HEK293 (cell line): ENCODE data around the gene R3HDM2.

Source experiments
- GLI4 ChIP-seq: fragments of 450-650 bp; formaldehyde crosslinking; IDR thresholded peaks from 2 replicates; pipeline ENCODE4 v1.5.1; 2016; ENCODE audit warnings: missing biosample characterization, missing genetic modification characterization
- IKZF3 ChIP-seq: fragments of 450-650 bp; IDR thresholded peaks from 2 replicates; pipeline ENCODE4 v1.5.0; 2018; ENCODE audit warnings: missing biosample characterization, mild to moderate bottlenecking, missing genetic modification characterization, moderate library complexity
- KLF7 ChIP-seq: fragments of 450-650 bp; formaldehyde crosslinking; IDR thresholded peaks from 2 replicates; pipeline ENCODE4 v1.5.1; 2016; ENCODE audit warnings: missing biosample characterization, missing genetic modification characterization, borderline replicate concordance
- MEIS1 ChIP-seq: sonication (generic); formaldehyde crosslinking; IDR thresholded peaks from 2 replicates; pipeline ENCODE4 v1.8.1; 2022; ENCODE audit warnings: missing genetic modification reagents, mild to moderate bottlenecking, borderline replicate concordance
- SCRT1 ChIP-seq: fragments of 450-650 bp; formaldehyde crosslinking; IDR thresholded peaks from 2 replicates; pipeline ENCODE4 v1.5.1; 2016; ENCODE audit warnings: missing biosample characterization, missing genetic modification characterization, borderline replicate concordance
- SP3 ChIP-seq: fragments of 450-650 bp; formaldehyde crosslinking; IDR thresholded peaks from 2 replicates; pipeline ENCODE4 v1.5.1; 2016; ENCODE audit warnings: missing biosample characterization, missing genetic modification characterization
- ZFP69B ChIP-seq: fragments of 450-650 bp; formaldehyde crosslinking; IDR thresholded peaks from 2 replicates; pipeline ENCODE4 v1.5.1; 2016; ENCODE audit warnings: missing biosample characterization, missing genetic modification characterization
- ZIC2 ChIP-seq: fragments of 450-650 bp; formaldehyde crosslinking; IDR thresholded peaks from 2 replicates; pipeline ENCODE4 v1.5.1; 2016; ENCODE audit warnings: missing biosample characterization, missing genetic modification characterization
- ZNF10 ChIP-seq: fragments of 450-650 bp; formaldehyde crosslinking; IDR thresholded peaks from 2 replicates; pipeline ENCODE4 v1.5.1; 2017; ENCODE audit warnings: missing biosample characterization, missing genetic modification characterization
- ZNF211 ChIP-seq: fragments of 450-650 bp; formaldehyde crosslinking; IDR thresholded peaks from 2 replicates; pipeline ENCODE4 v1.5.1; 2016; ENCODE audit warnings: low read depth, missing biosample characterization, missing genetic modification characterization
- ZNF274 ChIP-seq, 2 experiments: fragments of 200-500 bp in 1 of 2; fragments of 450-650 bp in 1 of 2; sonication (Bioruptor generic) in 1 of 2; formaldehyde crosslinking in 1 of 2; IDR thresholded peaks; 2 replicates each; pipeline versions ENCODE4 v1.5.1 to v1.6.1; 2014 to 2016; ENCODE audit warnings: borderline replicate concordance in 1 of 2, inconsistent platforms in 1 of 2, low read length in 1 of 2, missing biosample characterization in 1 of 2, missing genetic modification characterization in 1 of 2
- ZNF292 ChIP-seq: fragments of 450-650 bp; formaldehyde crosslinking; IDR thresholded peaks from 2 replicates; pipeline ENCODE4 v1.5.1; 2016; ENCODE audit warnings: low read depth, missing biosample characterization, missing genetic modification characterization, borderline replicate concordance
- ZNF341 ChIP-seq: fragments of 450-650 bp; formaldehyde crosslinking; IDR thresholded peaks from 2 replicates; pipeline ENCODE4; 2016; ENCODE audit warnings: low read depth, missing biosample characterization, missing genetic modification characterization
- ZNF391 ChIP-seq: fragments of 450-650 bp; formaldehyde crosslinking; IDR thresholded peaks from 2 replicates; pipeline ENCODE4 v1.5.1; 2016; ENCODE audit warnings: low read depth, missing biosample characterization, missing genetic modification characterization, borderline replicate concordance
- ZNF394 ChIP-seq: fragments of 450-650 bp; formaldehyde crosslinking; IDR thresholded peaks from 2 replicates; pipeline ENCODE4 v1.5.1; 2016; ENCODE audit warnings: missing biosample characterization, missing genetic modification characterization, mild to moderate bottlenecking, moderate library complexity, borderline replicate concordance
- ZNF473 ChIP-seq: fragments of 450-650 bp; formaldehyde crosslinking; IDR thresholded peaks from 2 replicates; pipeline ENCODE4 v1.5.1; 2017; ENCODE audit warnings: missing biosample characterization, missing genetic modification characterization
- ZNF48 ChIP-seq: fragments of 450-650 bp; formaldehyde crosslinking; IDR thresholded peaks from 2 replicates; pipeline ENCODE4 v1.5.1; 2016; ENCODE audit warnings: missing biosample characterization, missing genetic modification characterization
- ZNF501 ChIP-seq: fragments of 450-650 bp; formaldehyde crosslinking; IDR thresholded peaks from 2 replicates; pipeline ENCODE4 v1.5.1; 2016; ENCODE audit warnings: missing biosample characterization, missing genetic modification characterization
- ZNF510 ChIP-seq: fragments of 450-650 bp; formaldehyde crosslinking; IDR thresholded peaks from 2 replicates; pipeline ENCODE4 v1.5.1; 2018; ENCODE audit warnings: mild to moderate bottlenecking, missing genetic modification characterization, missing biosample characterization; ENCODE audit not compliant: insufficient replicate concordance
- ZNF544 ChIP-seq: fragments of 450-650 bp; formaldehyde crosslinking; IDR thresholded peaks from 2 replicates; pipeline ENCODE4 v1.5.0; 2017; ENCODE audit warnings: missing biosample characterization, missing genetic modification characterization
- ZNF548 ChIP-seq: fragments of 450-650 bp; formaldehyde crosslinking; IDR thresholded peaks from 2 replicates; pipeline ENCODE4 v1.5.1; 2016; ENCODE audit warnings: missing biosample characterization, missing genetic modification characterization
- ZNF558 ChIP-seq: fragments of 450-650 bp; formaldehyde crosslinking; IDR thresholded peaks from 2 replicates; pipeline ENCODE4 v1.5.1; 2016; ENCODE audit warnings: missing biosample characterization, missing genetic modification characterization
- ZNF571 ChIP-seq: fragments of 450-650 bp; formaldehyde crosslinking; IDR thresholded peaks from 2 replicates; pipeline ENCODE4 v1.5.0; 2017; ENCODE audit warnings: missing biosample characterization, missing genetic modification characterization
- ZNF629 ChIP-seq: fragments of 450-650 bp; formaldehyde crosslinking; IDR thresholded peaks from 2 replicates; pipeline ENCODE4 v1.5.1; 2017; ENCODE audit warnings: missing biosample characterization, missing genetic modification characterization
- ZNF76 ChIP-seq: fragments of 450-650 bp; formaldehyde crosslinking; IDR thresholded peaks from 2 replicates; pipeline ENCODE4; 2016; ENCODE audit warnings: low read depth, missing biosample characterization, missing genetic modification characterization, borderline replicate concordance
- ZNF768 ChIP-seq: fragments of 450-650 bp; formaldehyde crosslinking; IDR thresholded peaks from 2 replicates; pipeline ENCODE4 v1.5.1; 2018; ENCODE audit warnings: missing biosample characterization, mild to moderate bottlenecking, missing genetic modification characterization
- ZNF776 ChIP-seq: fragments of 450-650 bp; formaldehyde crosslinking; IDR thresholded peaks from 2 replicates; pipeline ENCODE4 v1.5.0; 2017; ENCODE audit warnings: missing biosample characterization, missing genetic modification characterization, borderline replicate concordance
- ZNF791 ChIP-seq: fragments of 450-650 bp; formaldehyde crosslinking; IDR thresholded peaks from 2 replicates; pipeline ENCODE4 v1.5.1; 2016; ENCODE audit warnings: missing biosample characterization, missing genetic modification characterization
- TF ChIP-seq, protein P1 (sequence below): fragments of 450-650 bp; formaldehyde crosslinking; IDR thresholded peaks from 2 replicates; pipeline ENCODE4 v1.5.1; 2016; ENCODE audit warnings: missing biosample characterization, missing genetic modification characterization
- TF ChIP-seq, protein P2 (sequence below): fragments of 450-650 bp; formaldehyde crosslinking; IDR thresholded peaks from 2 replicates; pipeline ENCODE4 v1.5.1; 2016; ENCODE audit warnings: missing biosample characterization, missing genetic modification characterization
- TF ChIP-seq, protein P3 (sequence below): fragments of 450-650 bp; formaldehyde crosslinking; IDR thresholded peaks from 2 replicates; pipeline ENCODE4 v1.5.1; 2017; ENCODE audit warnings: missing biosample characterization, missing genetic modification characterization
- TF ChIP-seq, protein P4 (sequence below): fragments of 450-650 bp; formaldehyde crosslinking; IDR thresholded peaks from 2 replicates; pipeline ENCODE4 v1.5.1; 2016; ENCODE audit warnings: missing biosample characterization, missing genetic modification characterization, borderline replicate concordance
- TF ChIP-seq, protein P5 (sequence below): fragments of 450-650 bp; IDR thresholded peaks from 2 replicates; pipeline ENCODE4 v1.5.1; 2018; ENCODE audit warnings: missing biosample characterization, missing genetic modification characterization

R3HDM2 gene

DNA sequence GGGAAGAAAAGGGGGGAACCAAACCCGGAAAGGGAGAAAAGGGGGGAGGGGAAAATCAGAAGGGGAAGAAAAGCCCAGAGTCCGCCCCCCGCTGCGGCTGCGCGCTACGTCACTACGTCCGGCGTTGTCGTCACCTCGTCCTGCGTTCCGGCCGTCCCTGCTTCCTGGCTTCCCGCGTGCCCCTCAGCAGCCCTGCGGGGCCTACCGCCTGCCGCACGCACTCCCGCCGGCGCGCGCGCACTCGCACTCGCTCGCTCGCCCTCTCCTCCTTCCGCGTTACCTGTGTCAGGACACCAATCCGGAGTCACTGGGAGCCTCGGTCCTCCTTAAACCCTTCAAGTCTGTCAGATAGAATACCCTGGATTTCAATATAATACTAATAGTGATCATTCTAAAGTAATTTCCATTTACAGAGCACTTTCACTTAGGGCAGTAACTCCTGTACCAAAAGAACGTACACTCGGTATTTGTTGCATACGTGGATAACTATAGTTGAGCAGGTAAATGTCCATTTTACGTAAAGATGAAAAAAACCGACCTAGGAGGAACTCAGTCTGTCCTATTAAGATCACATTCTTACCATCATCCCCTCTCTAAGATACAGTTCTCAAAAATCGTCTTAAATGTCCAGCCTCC is at the start of gene R3HDM2 (continued):
- TF ChIP-seq ZNF571 (tag by site-specific recombination) (no peak), ZNF341 (tag by site-specific recombination) (peak; percentile 76), ZNF791 (tag by site-specific recombination) (no peak), ZNF391 (tag by site-specific recombination) (no peak), ZNF629 (peak; percentile 99), GLI4 (tag by site-specific recombination) (no peak), ZNF76 (tag by site-specific recombination) (peak; percentile 69; the same call in 1 of the 2 replicates), ZNF768 (tag by site-specific recombination) (no peak), ZNF211 (tag by site-specific recombination) (no peak), ZNF501 (tag by site-specific recombination) (peak; percentile 64), ZNF558 (tag by site-specific recombination) (no peak), ZNF274 (IDR thresholded peaks at IDR 0.05; ENCODE audit: low read length) (no peak), ZNF274 (tag by site-specific recombination; IDR thresholded peaks at IDR 0.05; ENCODE audit: borderline replicate concordance) (no peak), ZNF510 (tag by site-specific recombination) (no peak), MEIS1 (no peak), ZFP69B (tag by site-specific recombination) (peak; percentile 76; the same call in 1 of the 2 replicates), ZNF776 (tag by site-specific recombination) (no peak), ZNF548 (no peak), ZNF473 (no peak), ZIC2 (tag by site-specific recombination) (peak; percentile 91), ZNF10 (tag by site-specific recombination) (no peak), IKZF3 (peak; percentile 71), ZNF292 (tag by site-specific recombination) (no peak), KLF7 (tag by site-specific recombination) (no peak), SCRT1 (no peak), SP3 (peak; percentile 66), ZNF544 (tag by site-specific recombination) (no peak), ZNF394 (tag by site-specific recombination) (peak; percentile 30; the same call in 1 of the 2 replicates), ZNF48 (no peak)
- TF ChIP-seq, protein P1, sequence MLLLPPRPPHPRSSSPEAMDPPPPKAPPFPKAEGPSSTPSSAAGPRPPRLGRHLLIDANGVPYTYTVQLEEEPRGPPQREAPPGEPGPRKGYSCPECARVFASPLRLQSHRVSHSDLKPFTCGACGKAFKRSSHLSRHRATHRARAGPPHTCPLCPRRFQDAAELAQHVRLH (tag by site-specific recombination): no peak; the same call in 1 of the 2 replicates
- TF ChIP-seq, protein P2, sequence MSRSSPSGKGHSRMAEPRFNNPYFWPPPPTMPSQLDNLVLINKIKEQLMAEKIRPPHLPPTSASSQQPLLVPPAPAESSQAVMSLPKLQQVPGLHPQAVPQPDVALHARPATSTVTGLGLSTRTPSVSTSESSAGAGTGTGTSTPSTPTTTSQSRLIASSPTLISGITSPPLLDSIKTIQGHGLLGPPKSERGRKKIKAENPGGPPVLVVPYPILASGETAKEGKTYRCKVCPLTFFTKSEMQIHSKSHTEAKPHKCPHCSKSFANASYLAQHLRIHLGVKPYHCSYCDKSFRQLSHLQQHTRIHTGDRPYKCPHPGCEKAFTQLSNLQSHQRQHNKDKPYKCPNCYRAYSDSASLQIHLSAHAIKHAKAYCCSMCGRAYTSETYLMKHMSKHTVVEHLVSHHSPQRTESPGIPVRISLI (tag by site-specific recombination): no peak
- TF ChIP-seq, protein P3, sequence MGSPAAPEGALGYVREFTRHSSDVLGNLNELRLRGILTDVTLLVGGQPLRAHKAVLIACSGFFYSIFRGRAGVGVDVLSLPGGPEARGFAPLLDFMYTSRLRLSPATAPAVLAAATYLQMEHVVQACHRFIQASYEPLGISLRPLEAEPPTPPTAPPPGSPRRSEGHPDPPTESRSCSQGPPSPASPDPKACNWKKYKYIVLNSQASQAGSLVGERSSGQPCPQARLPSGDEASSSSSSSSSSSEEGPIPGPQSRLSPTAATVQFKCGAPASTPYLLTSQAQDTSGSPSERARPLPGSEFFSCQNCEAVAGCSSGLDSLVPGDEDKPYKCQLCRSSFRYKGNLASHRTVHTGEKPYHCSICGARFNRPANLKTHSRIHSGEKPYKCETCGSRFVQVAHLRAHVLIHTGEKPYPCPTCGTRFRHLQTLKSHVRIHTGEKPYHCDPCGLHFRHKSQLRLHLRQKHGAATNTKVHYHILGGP (tag by site-specific recombination): no peak
- TF ChIP-seq, protein P4, sequence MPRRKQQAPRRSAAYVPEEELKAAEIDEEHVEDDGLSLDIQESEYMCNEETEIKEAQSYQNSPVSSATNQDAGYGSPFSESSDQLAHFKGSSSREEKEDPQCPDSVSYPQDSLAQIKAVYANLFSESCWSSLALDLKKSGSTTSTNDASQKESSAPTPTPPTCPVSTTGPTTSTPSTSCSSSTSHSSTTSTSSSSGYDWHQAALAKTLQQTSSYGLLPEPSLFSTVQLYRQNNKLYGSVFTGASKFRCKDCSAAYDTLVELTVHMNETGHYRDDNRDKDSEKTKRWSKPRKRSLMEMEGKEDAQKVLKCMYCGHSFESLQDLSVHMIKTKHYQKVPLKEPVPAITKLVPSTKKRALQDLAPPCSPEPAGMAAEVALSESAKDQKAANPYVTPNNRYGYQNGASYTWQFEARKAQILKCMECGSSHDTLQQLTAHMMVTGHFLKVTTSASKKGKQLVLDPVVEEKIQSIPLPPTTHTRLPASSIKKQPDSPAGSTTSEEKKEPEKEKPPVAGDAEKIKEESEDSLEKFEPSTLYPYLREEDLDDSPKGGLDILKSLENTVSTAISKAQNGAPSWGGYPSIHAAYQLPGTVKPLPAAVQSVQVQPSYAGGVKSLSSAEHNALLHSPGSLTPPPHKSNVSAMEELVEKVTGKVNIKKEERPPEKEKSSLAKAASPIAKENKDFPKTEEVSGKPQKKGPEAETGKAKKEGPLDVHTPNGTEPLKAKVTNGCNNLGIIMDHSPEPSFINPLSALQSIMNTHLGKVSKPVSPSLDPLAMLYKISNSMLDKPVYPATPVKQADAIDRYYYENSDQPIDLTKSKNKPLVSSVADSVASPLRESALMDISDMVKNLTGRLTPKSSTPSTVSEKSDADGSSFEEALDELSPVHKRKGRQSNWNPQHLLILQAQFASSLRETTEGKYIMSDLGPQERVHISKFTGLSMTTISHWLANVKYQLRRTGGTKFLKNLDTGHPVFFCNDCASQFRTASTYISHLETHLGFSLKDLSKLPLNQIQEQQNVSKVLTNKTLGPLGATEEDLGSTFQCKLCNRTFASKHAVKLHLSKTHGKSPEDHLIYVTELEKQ (tag by site-specific recombination): no peak
- TF ChIP-seq, protein P5, sequence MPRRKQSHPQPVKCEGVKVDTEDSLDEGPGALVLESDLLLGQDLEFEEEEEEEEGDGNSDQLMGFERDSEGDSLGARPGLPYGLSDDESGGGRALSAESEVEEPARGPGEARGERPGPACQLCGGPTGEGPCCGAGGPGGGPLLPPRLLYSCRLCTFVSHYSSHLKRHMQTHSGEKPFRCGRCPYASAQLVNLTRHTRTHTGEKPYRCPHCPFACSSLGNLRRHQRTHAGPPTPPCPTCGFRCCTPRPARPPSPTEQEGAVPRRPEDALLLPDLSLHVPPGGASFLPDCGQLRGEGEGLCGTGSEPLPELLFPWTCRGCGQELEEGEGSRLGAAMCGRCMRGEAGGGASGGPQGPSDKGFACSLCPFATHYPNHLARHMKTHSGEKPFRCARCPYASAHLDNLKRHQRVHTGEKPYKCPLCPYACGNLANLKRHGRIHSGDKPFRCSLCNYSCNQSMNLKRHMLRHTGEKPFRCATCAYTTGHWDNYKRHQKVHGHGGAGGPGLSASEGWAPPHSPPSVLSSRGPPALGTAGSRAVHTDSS (tag by site-specific recombination): no peak
